Upper lobe of left lung (tissue), 6 donors: ENCODE data around the gene ADGRD1. TPM values are rescaled to one million over a fixed set of nuclear protein-coding genes. Genes with fewer than 3 reads are reported as not detected.

ENCODE experiments used
- ATAC-seq, 2 donors: fragments of 200-7000 bp; cut with Tn5 transposase; one replicate each; pipeline ENCODE4 v1.9.1; 2022; ENCODE audit warnings: mild to moderate bottlenecking in 2 of 2, moderate library complexity in 2 of 2; ENCODE audit not compliant: low FRiP score in 2 of 2
- DNase-seq, 2 donors: peaks; one replicate each; pipeline ENCODE4 v3.0.0-alpha.2; 2019 to 2020
- H3K27ac ChIP-seq, 4 donors: fragments of 200-600 bp; sonication (generic); one replicate each; pipeline ENCODE4 v1.5.1; 2016 to 2019
- H3K27me3 ChIP-seq, 4 donors: fragments of 200-600 bp; sonication (generic); one replicate each; pipeline ENCODE4 v1.5.1; 2017 to 2019
- H3K36me3 ChIP-seq, 4 donors: fragments of 200-600 bp; sonication (generic); one replicate each; pipeline ENCODE4 v1.5.1; 2016 to 2019
- H3K4me1 ChIP-seq, 4 donors: fragments of 200-600 bp; sonication (generic); one replicate each; pipeline ENCODE4 v1.5.1; 2018 to 2019
- H3K4me3 ChIP-seq, 4 donors: fragments of 200-600 bp; sonication (generic); one replicate each; pipeline ENCODE4 v1.5.1; 2017 to 2019; ENCODE audit warnings: mild to moderate bottlenecking in 2 of 4, moderate library complexity in 1 of 4
- H3K9me3 ChIP-seq, 4 donors: fragments of 200-600 bp; sonication (generic); one replicate each; pipeline ENCODE4 v1.5.1; 2018 to 2019
- EP300 ChIP-seq, 4 donors: sonication (generic); formaldehyde crosslinking; IDR thresholded peaks; one replicate each; pipeline ENCODE4 v1.5.1; 2017; ENCODE audit warnings: antibody characterized with exemption in 4 of 4, control low read depth in 2 of 4
- POLR2A ChIP-seq, 4 donors: fragments of 450-650 bp; IDR thresholded peaks; one replicate each; pipeline ENCODE4 v1.5.1; 2016 to 2017; ENCODE audit warnings: antibody characterized with exemption in 4 of 4, mild to moderate bottlenecking in 2 of 4
- POLR2AphosphoS5 ChIP-seq, 2 donors: sonication (generic); formaldehyde crosslinking; IDR thresholded peaks; one replicate each; pipeline ENCODE4 v1.5.1; 2017; ENCODE audit warnings: antibody characterized with exemption in 2 of 2
- WGBS, 2 donors: methylation state at CpG; one replicate each; pipeline ENCODE4 v1.1.5; 2017 to 2018; 5-methylcytosine and 5-hydroxymethylcytosine counted together
- total RNA-seq, 6 donors: library from RNA; depleted of rRNA in 4 of 6; stranded (reverse); fragments of >200 nt in 4 of 6; gene quantifications; one replicate each; pipeline versions ENCODE4 v1.1.0 to v1.2.1, GENCODE V29; 2016 to 2021
- TF ChIP-seq, protein P1 (sequence below), 6 experiments: fragments of 450-650 bp in 4 of 6; fragments of 200-600 bp in 2 of 6; sonication (generic) in 2 of 6; IDR thresholded peaks; one replicate each; pipeline ENCODE4 v1.5.1; 2016 to 2019; ENCODE audit warnings: antibody characterized with exemption in 6 of 6
- donor health status: DM: no; HTN: no; CAD: no; lungs with moderate emphysema.
- donor health status: DM: no; HTN: yes; CAD: no; lungs with severe emphysema.

Gene ADGRD1
- total RNA-seq, 6 donors from 2014 or later, result 84.2 to 124 (median 94.7) TPM

GRCh38 chr12:131136539-131136872, 182.8 kb downstream of the ADGRD1 start:
- ATAC-seq, result no peak
- TF ChIP-seq, protein P1, sequence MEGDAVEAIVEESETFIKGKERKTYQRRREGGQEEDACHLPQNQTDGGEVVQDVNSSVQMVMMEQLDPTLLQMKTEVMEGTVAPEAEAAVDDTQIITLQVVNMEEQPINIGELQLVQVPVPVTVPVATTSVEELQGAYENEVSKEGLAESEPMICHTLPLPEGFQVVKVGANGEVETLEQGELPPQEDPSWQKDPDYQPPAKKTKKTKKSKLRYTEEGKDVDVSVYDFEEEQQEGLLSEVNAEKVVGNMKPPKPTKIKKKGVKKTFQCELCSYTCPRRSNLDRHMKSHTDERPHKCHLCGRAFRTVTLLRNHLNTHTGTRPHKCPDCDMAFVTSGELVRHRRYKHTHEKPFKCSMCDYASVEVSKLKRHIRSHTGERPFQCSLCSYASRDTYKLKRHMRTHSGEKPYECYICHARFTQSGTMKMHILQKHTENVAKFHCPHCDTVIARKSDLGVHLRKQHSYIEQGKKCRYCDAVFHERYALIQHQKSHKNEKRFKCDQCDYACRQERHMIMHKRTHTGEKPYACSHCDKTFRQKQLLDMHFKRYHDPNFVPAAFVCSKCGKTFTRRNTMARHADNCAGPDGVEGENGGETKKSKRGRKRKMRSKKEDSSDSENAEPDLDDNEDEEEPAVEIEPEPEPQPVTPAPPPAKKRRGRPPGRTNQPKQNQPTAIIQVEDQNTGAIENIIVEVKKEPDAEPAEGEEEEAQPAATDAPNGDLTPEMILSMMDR (IDR thresholded peaks at IDR 0.05), result no peak
- TF ChIP-seq POLR2AphosphoS5 (IDR thresholded peaks at IDR 0.05) (no peak), POLR2A (IDR thresholded peaks at IDR 0.05) (no peak), EP300 (IDR thresholded peaks at IDR 0.05) (no peak)
- peak in 1 of 2 donors; percentile 56 for DNase-seq
- H3K27me3 ChIP-seq, result no peaks in the 10 kb centered on the region
- H3K4me1 ChIP-seq, result peaks cover 0 to 6% (median 3%) of the 10 kb centered on the region in 4 donors
- H3K9me3 ChIP-seq, result no peaks in the 10 kb centered on the region
- no peak overlapping the region for H3K27ac ChIP-seq
- 84 to 97% methylated on average over 10 to 13 of the region's 13 CpGs for WGBS, 2 donors
- no peak overlapping the region for H3K4me3 ChIP-seq
- H3K36me3 ChIP-seq, result peaks cover 0 to 38% (median 16%) of the 10 kb centered on the region in 4 donors

DNA sequence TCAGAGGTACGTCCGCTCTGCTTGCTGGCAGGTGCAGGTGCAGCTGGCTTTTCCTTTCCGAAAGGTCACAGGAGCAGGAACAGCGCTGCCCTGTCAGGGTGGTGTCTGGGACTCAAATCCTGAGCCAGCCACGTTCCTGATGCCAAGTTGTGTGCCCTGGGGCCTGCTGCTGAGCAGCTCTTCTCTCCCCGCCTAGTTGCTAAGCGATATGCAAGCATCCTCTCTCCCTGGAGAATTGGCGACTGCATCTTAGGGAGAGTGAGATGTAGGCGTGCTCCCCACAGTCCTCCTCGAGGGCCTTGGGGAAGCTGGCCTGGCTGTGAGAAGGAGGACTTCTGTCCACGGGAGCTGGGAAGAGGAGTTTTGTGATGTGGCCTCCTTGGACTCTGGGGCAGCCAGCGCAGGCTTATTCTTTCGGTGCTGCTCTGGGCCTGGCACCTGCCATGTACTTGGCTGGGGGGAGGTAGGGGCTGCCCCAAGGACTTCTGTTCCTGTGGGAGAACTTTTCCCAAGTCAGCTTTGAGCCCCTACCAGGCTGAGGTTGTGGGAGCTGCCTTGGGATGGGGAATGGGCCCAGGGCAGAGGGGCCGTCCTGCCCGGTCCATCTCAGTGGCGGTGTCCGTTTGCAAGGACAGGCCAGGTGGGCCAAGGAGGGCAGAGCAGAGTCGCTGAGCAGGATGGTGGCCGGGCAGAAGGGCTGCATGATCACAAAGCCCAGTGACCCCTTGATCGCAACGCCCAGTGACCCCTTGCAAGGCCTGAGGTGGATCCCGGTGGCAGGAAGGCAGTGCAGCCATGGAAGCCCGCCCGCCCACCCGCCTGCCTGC, 183.5 kb downstream of the ADGRD1 start:
- TF ChIP-seq POLR2AphosphoS5 (IDR thresholded peaks at IDR 0.05), result no peak
- TF ChIP-seq, protein P1 (IDR thresholded peaks at IDR 0.05), result no peak
- no peak for TF ChIP-seq EP300 (IDR thresholded peaks at IDR 0.05)
- no peak for TF ChIP-seq POLR2A (IDR thresholded peaks at IDR 0.05)
- Histone ChIP-seq H3K4me3 (no peak overlapping the region), H3K36me3 (peaks cover 0 to 38% (median 15%) of the 10 kb centered on the region in 4 donors), H3K27ac (no peak overlapping the region), H3K27me3 (no peaks in the 10 kb centered on the region), H3K9me3 (no peaks in the 10 kb centered on the region), H3K4me1 (peaks cover 0 to 2% (median under 1%) of the 10 kb centered on the region in 4 donors)
- DNase-seq (peak in 1 of 2 donors; percentile 49), ATAC-seq (no peak)
- 81 to 91% methylated on average over 11 to 24 of the region's 25 CpGs for WGBS, 2 donors

- ATAC-seq, result no peak
- no peak overlapping the region for H3K4me3 ChIP-seq
These were observed 184.3 kb downstream of the ADGRD1 start for GRCh38 chr12:131137836-131138637.

GRCh38 chr12:131138638-131139362, 185.1 kb downstream of the ADGRD1 start:
- H3K36me3 ChIP-seq, result peaks cover 0 to 38% (median 15%) of the 10 kb centered on the region in 4 donors
- no peak for ATAC-seq
- no peak overlapping the region for H3K4me3 ChIP-seq
- H3K27me3 ChIP-seq, result no peaks in the 10 kb centered on the region
- 94 to 98% methylated on average over 22 to 30 of the region's 34 CpGs for WGBS, 2 donors
- TF ChIP-seq, protein P1 (IDR thresholded peaks at IDR 0.05), result no peak
- no peak for TF ChIP-seq EP300 (IDR thresholded peaks at IDR 0.05)
- no peak for TF ChIP-seq POLR2AphosphoS5 (IDR thresholded peaks at IDR 0.05)
- TF ChIP-seq POLR2A (IDR thresholded peaks at IDR 0.05), result no peak
- H3K4me1 ChIP-seq, result no peaks in the 10 kb centered on the region
- peak in 1 of 2 donors; percentile 60 for DNase-seq
- H3K27ac ChIP-seq, result no peak overlapping the region
- H3K9me3 ChIP-seq, result no peaks in the 10 kb centered on the region

More at GRCh38 chr12:131137836-131138637, 184.3 kb downstream of the ADGRD1 start:
- Histone ChIP-seq H3K27me3 (no peaks in the 10 kb centered on the region), H3K9me3 (no peaks in the 10 kb centered on the region), H3K36me3 (peaks cover 0 to 38% (median 15%) of the 10 kb centered on the region in 4 donors), H3K4me1 (no peaks in the 10 kb centered on the region), H3K27ac (no peak overlapping the region)
- no peak for TF ChIP-seq EP300 (IDR thresholded peaks at IDR 0.05)
- no peak for DNase-seq
- 68 to 72% methylated on average over 24 to 26 of the region's 28 CpGs for WGBS, 2 donors
